NK-92 treated with Interleukin-12 subunit alpha and Interleukin-12 subunit beta, amount 100 ng/mL, for 24 hours (cell line): ENCODE results near the gene TMEM135.
A peak's percentile ranks its signal among the peaks of the same experiment; 100 is the strongest.
"Not testable (repeated sequence)": the region's sequence is repeated elsewhere in the genome, so short reads cannot be mapped to it uniquely, and the experiment has no call there.

ENCODE experiments used
- DNase-seq: peaks from one replicate; lab custom pipeline; 2025; lab: John Stamatoyannopoulos, UW

Gene TMEM135

DNA sequence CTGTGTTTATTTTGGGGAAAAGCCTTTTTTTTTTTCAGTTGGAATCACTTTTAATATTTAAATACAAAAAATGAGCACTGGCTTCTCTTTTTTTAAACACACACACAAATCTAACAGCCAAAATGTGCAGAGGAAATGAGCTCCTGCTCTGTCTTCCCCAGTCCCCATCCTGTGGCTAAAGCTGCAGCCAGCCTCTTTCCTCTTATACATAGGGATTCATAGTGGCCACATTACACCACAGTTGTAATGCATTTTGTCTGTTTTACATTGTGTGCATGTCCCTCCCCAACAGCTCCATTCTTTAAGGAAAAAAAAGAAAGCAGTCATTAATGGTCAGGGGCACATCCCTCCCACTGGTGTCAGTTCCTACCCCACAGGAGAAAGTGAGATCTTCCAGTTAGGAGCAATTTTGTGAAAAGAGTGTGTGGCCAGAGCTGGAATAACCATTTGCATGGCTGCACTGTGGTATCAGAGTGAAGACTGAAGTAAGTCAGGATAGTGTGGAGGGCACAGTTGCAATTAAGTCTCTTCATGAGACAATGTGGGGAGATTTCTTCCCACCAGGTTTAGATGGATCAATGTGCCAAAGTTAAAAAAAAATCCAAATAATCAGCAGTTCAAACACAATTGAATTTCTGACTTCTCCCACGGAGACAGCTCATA is 220.6 kb downstream of the TMEM135 start:
- DNase-seq: no peak

- DNase-seq: no peak
Observed at GRCh38 chr11:87259736-87260135, 222.0 kb downstream of the TMEM135 start.

DNA sequence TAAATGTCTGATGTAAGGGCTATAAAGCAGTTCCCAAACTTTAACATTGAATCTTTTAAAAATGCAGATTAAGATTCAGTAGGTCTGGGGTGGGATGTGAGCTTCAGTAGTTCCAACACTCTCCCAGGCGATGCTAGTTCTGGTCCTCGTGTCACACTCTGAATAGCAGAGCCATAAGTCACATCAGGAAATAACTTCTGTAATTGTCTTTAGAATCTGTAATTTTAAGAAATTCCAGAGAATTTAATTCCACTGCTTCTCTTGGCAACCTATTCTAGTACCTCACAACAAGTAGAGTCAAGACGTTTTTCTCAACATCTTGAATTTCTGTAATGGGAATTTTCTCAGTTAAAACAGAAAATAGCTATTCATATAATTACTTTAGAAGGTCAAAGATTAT is 223.1 kb downstream of the TMEM135 start:
- DNase-seq: no peak

- no peak for DNase-seq
Observed at GRCh38 chr11:87263264-87263838, 225.6 kb downstream of the TMEM135 start.

DNA sequence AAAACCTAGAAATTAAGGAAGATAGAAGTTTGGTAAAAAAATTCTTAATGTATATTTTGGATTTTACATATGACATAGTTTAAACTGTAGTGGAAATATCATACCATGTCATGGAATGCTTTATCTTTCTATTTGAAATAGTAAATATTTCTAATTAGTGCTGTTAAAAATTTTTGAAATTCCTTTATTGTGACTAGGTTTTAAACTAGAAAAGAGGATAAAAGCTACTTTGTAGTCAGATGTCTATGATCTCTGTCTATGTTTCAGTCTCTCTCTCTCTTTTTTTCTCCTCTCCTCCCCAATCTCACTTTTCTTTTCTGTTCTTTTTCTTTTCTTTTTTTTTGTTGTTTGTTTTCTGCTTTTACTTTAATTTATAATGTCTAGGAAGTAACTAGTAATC is 226.2 kb downstream of the TMEM135 start:
- no peak for DNase-seq

DNA sequence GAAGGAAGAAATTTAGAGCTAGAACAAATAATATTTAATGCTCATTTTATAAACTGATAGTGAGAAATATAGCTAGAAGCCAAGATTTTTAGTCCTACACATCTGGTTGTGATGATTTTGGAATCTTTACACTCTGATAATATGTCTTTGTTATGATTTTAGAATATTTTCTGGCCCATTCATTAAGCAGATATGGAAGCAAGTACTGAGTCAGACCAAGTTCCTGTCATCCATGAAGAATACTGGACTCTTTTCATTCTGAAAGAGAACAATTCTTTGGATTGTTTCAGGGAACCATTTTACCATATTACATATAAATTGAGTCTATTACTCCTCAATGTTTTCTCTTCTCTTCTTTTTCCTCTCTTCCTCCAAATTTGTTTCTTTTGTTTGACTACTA is 227.4 kb downstream of the TMEM135 start:
- DNase-seq: no peak

DNA sequence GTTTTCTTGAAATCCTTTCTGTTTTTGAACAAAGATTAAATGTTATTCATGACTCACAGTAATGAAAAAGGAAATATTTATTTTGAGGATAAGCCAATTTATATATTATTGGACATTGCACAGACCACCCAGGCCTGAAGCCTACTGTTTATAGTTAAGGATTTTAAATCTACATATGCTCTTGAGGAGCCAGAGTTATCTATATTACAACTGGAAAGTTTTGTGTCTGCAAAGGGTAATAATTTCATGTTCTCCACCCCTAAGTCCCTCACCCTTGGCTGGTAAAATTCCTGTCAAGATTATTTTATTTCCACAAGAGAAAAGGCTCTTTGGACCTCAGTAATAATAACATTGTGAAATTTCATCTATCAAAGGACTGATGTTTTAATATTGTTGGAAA is 228.2 kb downstream of the TMEM135 start:
- no peak for DNase-seq

GRCh38 chr11:87266751-87267150 is 229.0 kb downstream of the TMEM135 start:
- DNase-seq: no peak

DNA sequence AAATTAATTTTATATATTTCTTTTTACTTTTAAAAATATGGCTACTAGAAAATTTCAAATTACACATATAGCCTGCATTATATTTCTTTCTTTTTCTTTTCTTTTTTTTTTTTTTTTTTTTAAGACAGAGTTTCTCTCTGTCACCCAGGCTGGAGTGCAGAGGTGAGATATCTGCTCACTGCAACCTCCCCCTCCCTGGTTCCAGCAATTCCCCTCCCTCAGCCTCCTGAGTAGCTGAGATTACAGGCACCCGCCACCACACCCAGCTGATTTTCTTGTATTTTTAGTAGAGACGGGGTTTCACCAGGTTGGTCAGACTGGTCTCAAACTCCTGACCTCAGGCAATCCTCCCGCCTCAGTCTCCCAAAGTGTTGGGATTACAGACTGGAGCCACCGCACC is 234.2 kb downstream of the TMEM135 start:
- DNase-seq: not testable (repeated sequence)

GRCh38 chr11:87275176-87275575 is 237.4 kb downstream of the TMEM135 start:
- DNase-seq: no peak

GRCh38 chr11:87280143-87280542 is 242.4 kb downstream of the TMEM135 start:
- DNase-seq: no peak

GRCh38 chr11:87281496-87281895 is 243.8 kb downstream of the TMEM135 start:
- DNase-seq: no peak

- DNase-seq: no peak
Observed at GRCh38 chr11:87284306-87284705, 246.6 kb downstream of the TMEM135 start.

GRCh38 chr11:87285674-87286073 is 247.9 kb downstream of the TMEM135 start:
- DNase-seq: not testable (repeated sequence)

DNA sequence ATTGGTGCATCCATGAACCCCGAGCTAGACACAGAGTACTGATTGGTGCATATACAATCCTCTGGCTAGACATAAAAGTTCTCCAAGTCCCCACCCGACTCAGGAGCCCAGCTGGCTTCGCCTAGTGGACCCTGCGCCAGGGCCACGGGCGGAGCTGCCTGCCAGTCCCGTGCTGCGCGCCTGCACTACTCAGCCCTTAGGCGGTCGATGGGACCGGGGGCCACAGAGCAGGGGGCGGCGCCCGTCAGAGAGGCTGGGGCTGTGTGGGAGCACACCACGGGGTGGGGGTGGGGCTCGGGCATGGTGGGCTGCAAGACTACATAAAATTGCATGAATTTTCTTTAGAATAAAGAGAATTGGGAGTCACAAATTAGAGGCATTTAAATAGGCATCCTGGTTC is 248.6 kb downstream of the TMEM135 start:
- no peak for DNase-seq

GRCh38 chr11:87290304-87290922 is 252.7 kb downstream of the TMEM135 start:
- DNase-seq: no peak

- no peak for DNase-seq
Observed at GRCh38 chr11:87292598-87292997, 254.9 kb downstream of the TMEM135 start.

DNA sequence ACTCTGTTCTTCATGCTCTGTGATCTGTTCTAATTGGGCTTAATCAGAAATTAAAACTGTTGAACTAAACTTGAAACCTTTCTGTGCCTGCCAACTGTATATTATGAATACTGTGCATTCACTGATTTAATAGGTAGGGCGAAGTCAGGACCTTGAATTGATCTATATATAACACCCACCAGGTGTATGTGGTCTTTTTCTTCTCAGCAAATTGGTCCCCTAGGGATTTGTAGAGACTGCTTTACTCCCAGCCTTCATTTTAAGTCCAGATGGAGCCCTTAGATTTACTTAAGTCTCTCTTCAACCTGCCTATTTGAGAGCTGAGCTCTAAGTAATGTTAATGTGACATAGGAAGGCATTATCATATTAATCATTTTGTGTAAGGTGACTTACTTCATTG is 257.5 kb downstream of the TMEM135 start:
- DNase-seq: no peak

- no peak for DNase-seq
Observed at GRCh38 chr11:87296627-87297026, 258.9 kb downstream of the TMEM135 start.

GRCh38 chr11:87298155-87298554 is 260.4 kb downstream of the TMEM135 start:
- no peak for DNase-seq

DNA sequence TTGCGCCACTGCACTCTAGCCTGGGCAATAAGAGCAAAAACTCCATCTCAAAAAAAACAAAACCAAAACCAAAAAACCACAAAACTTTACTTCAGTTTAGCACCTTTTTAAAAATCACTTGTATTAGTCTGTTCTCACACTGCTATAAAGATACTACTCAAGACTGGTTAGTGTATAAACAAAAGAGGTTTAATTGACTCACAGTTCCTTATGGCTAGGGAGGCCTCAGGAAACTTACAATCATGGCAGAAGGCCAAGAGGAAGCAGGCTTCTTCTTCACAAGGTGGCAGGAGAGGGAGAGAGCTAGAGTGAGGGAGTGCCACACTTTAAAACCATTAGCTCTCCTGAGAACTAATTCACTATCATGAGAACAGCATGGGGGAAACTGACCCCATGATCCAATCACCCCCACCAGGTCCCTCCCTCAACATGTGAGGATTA is 261.3 kb downstream of the TMEM135 start:
- DNase-seq: peak; percentile 14

- DNase-seq: no peak
Observed at GRCh38 chr11:87300640-87301380, 263.1 kb downstream of the TMEM135 start.
